ENCODE results near the gene NAALADL2. TPM values are rescaled to one million over a fixed set of nuclear protein-coding genes. Genes with fewer than 3 reads are reported as not detected.

NAALADL2 gene
- total RNA-seq, 2 experiments from 2014 or later = 0.30 to 1.2 TPM

DNA sequence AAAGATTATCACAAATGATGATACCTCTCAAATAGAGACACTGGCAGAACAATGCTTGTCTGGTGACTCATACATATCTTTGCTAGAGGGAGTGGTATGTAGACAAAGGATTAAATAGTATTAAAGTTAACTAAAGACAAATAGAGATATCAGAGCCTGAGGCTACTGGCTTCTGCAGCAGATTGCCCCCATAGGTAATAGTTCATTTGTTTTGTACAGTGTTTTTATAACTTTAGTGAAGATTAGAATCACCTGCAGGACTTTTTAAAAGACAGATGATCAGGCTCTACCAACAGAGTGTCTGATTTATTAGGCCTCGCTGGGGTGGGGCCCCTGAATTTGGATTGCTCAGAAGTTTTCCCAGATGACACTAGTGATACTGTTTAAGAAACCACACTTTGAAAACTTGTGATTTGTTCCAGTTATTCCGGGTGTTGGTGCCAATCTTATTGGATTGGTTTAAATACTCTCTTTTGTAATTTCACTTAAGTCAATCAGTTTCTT, 96.4 kb downstream of the NAALADL2 start:
- intact Hi-C loops (cut with DNase I, micrococcal nuclease) = no loop called here
- Mint-ChIP-seq H3K27ac (no peak overlapping the region), H3K36me3 (ENCODE audit: low read depth) (no peaks in the 10 kb centered on the region), H3K4me1 (ENCODE audit: low read depth) (no peaks in the 10 kb centered on the region), H3K27me3 (no peaks in the 10 kb centered on the region), H3K4me3 (no peak overlapping the region), H3K9me3 (no peaks in the 10 kb centered on the region)
- TF ChIP-seq, protein P1, sequence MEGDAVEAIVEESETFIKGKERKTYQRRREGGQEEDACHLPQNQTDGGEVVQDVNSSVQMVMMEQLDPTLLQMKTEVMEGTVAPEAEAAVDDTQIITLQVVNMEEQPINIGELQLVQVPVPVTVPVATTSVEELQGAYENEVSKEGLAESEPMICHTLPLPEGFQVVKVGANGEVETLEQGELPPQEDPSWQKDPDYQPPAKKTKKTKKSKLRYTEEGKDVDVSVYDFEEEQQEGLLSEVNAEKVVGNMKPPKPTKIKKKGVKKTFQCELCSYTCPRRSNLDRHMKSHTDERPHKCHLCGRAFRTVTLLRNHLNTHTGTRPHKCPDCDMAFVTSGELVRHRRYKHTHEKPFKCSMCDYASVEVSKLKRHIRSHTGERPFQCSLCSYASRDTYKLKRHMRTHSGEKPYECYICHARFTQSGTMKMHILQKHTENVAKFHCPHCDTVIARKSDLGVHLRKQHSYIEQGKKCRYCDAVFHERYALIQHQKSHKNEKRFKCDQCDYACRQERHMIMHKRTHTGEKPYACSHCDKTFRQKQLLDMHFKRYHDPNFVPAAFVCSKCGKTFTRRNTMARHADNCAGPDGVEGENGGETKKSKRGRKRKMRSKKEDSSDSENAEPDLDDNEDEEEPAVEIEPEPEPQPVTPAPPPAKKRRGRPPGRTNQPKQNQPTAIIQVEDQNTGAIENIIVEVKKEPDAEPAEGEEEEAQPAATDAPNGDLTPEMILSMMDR (IDR thresholded peaks at IDR 0.05) = no peak
- Histone ChIP-seq H3K27ac (ENCODE audit: low read depth in 1 of 2, low read length in 2 of 2) (no peak overlapping the region), H3K4me1 (ENCODE audit: insufficient read depth, low read length) (no peaks in the 10 kb centered on the region), H3K27me3 (ENCODE audit: control insufficient read depth in 1 of 2, insufficient read depth in 2 of 2, low read length in 2 of 2) (no peaks in the 10 kb centered on the region), H3K4me3 (ENCODE audit: low read length) (no peak overlapping the region), H3K9me3 (ENCODE audit: control insufficient read depth in 1 of 2, insufficient read depth in 1 of 2, low read length in 2 of 2) (no peaks in the 10 kb centered on the region), H3K36me3 (ENCODE audit: insufficient read depth, low read length) (no peaks in the 10 kb centered on the region)
- POLR2A ChIA-PET = no interaction called here
- CTCF ChIA-PET = no interaction called here
- ATAC-seq (ENCODE audit: poor library complexity) = no peak
- no peak for DNase-seq

DNA sequence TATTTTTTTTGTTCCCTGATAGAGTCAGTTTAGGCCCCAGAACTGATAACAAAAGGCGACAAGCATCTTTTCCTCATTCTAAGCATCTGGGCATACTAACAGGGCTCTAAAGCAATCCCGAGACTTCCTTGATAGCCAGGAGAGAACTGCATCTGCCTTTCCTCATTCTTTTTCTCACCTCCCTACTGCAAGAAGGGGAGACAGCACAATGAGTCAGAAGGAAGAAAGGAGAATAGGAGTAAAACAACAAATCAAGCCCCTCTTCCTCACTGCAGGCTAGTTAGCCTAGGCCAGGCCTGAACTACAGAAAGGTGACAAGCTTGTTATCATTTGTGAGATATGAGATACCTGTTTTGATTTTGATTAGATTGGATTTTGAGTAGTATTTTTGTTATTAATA, 97.9 kb downstream of the NAALADL2 start:
- H3K4me3 ChIP-seq (ENCODE audit: low read length) = no peak overlapping the region
- CTCF ChIA-PET = no interaction called here
- intact Hi-C loops (cut with DNase I, micrococcal nuclease) = no loop called here
- H3K27me3 Mint-ChIP-seq = no peaks in the 10 kb centered on the region
- no peaks in the 10 kb centered on the region for H3K9me3 Mint-ChIP-seq
- no peaks in the 10 kb centered on the region for H3K27me3 ChIP-seq (ENCODE audit: control insufficient read depth in 1 of 2, insufficient read depth in 2 of 2, low read length in 2 of 2)
- H3K9me3 ChIP-seq (ENCODE audit: control insufficient read depth in 1 of 2, insufficient read depth in 1 of 2, low read length in 2 of 2) = no peaks in the 10 kb centered on the region
- no peak overlapping the region for H3K27ac Mint-ChIP-seq
- no peaks in the 10 kb centered on the region for H3K4me1 Mint-ChIP-seq (ENCODE audit: low read depth)
- no peak overlapping the region for H3K4me3 Mint-ChIP-seq
- no peaks in the 10 kb centered on the region for H3K4me1 ChIP-seq (ENCODE audit: insufficient read depth, low read length)
- POLR2A ChIA-PET = no interaction called here
- ATAC-seq (ENCODE audit: poor library complexity) (no peak), DNase-seq (no peak)
- TF ChIP-seq, protein P1 (IDR thresholded peaks at IDR 0.05) = no peak
- H3K36me3 Mint-ChIP-seq (ENCODE audit: low read depth) = no peaks in the 10 kb centered on the region
- H3K36me3 ChIP-seq (ENCODE audit: insufficient read depth, low read length) = no peaks in the 10 kb centered on the region
- no peak overlapping the region for H3K27ac ChIP-seq (ENCODE audit: low read depth in 1 of 2, low read length in 2 of 2)

DNA sequence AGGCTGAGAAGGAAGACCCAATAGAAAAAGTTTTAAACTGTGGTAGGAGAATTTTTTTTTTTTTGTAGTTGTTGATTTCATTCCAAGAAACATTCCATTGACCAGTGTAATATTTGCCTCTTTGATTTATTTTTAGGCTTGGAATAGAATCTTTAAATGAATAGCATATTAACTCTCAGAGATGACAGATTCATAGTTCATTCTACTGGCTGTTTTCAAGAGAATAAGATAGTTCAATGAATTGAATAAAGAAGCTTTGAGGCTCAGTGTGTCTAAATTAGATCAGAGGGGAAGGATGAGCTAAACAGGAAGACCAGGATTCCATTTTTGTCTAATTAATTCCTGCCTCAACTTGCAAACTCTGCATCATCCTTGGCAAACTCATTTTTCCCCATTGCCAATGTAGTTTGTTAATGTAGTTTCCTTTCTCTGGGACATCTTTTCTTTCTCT, 98.4 kb downstream of the NAALADL2 start:
- H3K27ac Mint-ChIP-seq = no peak overlapping the region
- no peaks in the 10 kb centered on the region for H3K27me3 Mint-ChIP-seq
- H3K9me3 Mint-ChIP-seq = no peaks in the 10 kb centered on the region
- TF ChIP-seq, protein P1 (IDR thresholded peaks at IDR 0.05) = no peak
- Histone ChIP-seq H3K4me3 (ENCODE audit: low read length) (no peak overlapping the region), H3K27me3 (ENCODE audit: control insufficient read depth in 1 of 2, insufficient read depth in 2 of 2, low read length in 2 of 2) (no peaks in the 10 kb centered on the region), H3K9me3 (ENCODE audit: control insufficient read depth in 1 of 2, insufficient read depth in 1 of 2, low read length in 2 of 2) (no peaks in the 10 kb centered on the region), H3K4me1 (ENCODE audit: insufficient read depth, low read length) (no peaks in the 10 kb centered on the region), H3K27ac (ENCODE audit: low read depth in 1 of 2, low read length in 2 of 2) (no peak overlapping the region), H3K36me3 (ENCODE audit: insufficient read depth, low read length) (no peaks in the 10 kb centered on the region)
- ChIA-PET POLR2A (no interaction called here), CTCF (no interaction called here)
- ATAC-seq (ENCODE audit: poor library complexity) = no peak
- no peaks in the 10 kb centered on the region for H3K36me3 Mint-ChIP-seq (ENCODE audit: low read depth)
- DNase-seq = no peak
- no peaks in the 10 kb centered on the region for H3K4me1 Mint-ChIP-seq (ENCODE audit: low read depth)
- intact Hi-C loops (cut with DNase I, micrococcal nuclease) = no loop called here
- no peak overlapping the region for H3K4me3 Mint-ChIP-seq

Measured in CD4-positive, alpha-beta T cell (primary cell).